NK-92 treated with Interleukin-12 subunit alpha and Interleukin-12 subunit beta, amount 100 ng/mL, for 24 hours (cell line): ENCODE measurements around the gene TEX29.

Experiments used
- DNase-seq: peaks from one replicate; lab custom pipeline; 2025; lab: John Stamatoyannopoulos, UW

TEX29 gene

DNA sequence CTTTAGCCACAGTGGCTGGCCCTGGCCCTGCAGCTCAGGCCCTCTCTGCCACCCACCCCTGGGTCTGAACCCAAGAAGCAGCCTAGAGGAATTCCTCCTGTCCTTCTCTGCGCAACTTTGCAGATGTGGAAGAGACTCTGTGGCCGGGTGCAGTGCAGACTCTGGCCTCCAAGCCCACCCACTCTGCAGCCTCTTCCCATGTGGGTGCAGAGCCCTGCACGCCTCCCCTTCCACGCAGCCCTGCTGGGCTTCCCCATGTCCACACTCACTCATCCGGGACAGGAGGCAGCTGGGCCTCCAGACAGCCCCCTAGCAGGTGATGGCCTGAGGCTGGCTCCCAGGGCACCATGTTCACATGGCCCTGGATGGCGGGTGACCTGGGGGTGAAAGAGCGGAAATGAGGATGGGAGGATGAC is 2.5 kb downstream of the TEX29 start:
- DNase-seq: no peak

DNA sequence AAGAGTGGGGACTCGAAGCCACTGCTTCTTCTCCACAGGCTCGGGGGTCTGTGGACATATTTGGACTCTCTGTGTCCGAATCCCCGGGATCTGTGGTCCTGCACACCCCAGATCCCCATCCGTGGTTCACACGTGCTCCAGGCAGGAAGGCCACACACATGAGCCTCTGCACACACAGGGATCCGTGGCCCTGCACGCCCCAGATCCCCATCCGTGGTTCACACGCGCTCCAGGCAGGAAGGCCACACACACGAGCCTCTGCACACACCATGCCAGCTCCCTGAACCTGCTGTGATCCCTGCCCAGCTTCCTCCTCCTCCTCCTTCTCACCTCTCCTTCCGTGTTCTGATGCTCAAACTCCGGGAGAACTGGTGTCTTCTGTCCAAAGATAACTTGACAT is 3.1 kb downstream of the TEX29 start:
- no peak for DNase-seq

- DNase-seq: no peak
These were observed 3.7 kb downstream of the TEX29 start for GRCh38 chr13:111323950-111324651.

GRCh38 chr13:111324736-111325135 is 4.3 kb downstream of the TEX29 start:
- no peak for DNase-seq

DNA sequence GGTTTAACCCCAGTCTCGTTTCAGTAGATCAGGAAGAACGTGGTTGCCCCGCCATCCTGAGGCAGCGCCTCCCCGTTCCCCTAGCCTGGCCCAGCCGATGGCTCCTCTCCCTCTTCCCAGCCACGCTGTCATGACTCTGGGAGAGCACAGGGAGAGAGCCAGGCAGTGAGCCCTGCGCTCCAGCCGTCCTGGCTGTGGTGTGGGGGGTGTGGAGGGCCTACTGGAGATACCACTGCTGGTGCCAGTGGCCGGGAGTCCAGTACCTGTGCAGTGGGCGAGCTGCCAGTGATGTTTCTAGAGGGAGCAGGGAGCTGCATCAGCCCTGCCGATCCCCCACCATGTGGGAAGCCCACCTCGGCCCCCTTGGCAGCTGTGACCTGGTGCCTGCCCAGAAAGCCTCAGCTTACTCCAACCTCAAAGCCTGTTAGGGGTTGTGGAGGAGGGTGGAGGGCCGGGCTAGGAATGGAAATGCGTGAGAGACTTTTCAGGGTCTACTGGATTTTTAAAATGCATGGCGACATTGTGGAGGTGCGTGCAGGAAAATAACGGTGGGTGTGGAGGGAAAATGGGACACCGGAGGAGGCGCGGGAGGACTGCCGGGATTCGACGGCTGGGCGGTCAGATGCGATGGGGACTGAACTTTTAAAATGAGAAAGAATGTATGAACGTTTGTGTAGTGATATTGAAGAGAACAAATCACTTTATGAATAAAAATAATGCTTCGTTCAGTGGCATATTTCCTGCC is 4.9 kb downstream of the TEX29 start:
- no peak for DNase-seq

GRCh38 chr13:111325941-111326620 is 5.6 kb downstream of the TEX29 start:
- no peak for DNase-seq

DNA sequence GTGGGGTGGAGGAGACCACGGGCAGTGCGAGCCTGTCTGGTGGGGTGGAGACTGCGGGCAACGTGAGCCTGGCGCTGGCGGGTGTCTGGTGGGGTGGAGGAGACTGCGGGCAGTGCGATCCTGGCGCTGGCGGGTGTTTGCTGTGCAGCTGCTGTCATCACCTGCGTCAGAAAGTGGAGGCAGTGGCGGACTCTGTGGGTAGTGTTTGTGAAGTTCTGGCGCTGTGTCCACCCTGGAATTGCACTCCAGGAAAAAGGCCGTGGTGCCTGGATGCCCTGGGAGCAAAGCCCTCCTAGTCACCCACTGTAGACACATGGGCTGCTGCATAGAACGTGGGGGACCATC is 6.2 kb downstream of the TEX29 start:
- DNase-seq: no peak

GRCh38 chr13:111326981-111327642 is 6.7 kb downstream of the TEX29 start:
- no peak for DNase-seq

DNA sequence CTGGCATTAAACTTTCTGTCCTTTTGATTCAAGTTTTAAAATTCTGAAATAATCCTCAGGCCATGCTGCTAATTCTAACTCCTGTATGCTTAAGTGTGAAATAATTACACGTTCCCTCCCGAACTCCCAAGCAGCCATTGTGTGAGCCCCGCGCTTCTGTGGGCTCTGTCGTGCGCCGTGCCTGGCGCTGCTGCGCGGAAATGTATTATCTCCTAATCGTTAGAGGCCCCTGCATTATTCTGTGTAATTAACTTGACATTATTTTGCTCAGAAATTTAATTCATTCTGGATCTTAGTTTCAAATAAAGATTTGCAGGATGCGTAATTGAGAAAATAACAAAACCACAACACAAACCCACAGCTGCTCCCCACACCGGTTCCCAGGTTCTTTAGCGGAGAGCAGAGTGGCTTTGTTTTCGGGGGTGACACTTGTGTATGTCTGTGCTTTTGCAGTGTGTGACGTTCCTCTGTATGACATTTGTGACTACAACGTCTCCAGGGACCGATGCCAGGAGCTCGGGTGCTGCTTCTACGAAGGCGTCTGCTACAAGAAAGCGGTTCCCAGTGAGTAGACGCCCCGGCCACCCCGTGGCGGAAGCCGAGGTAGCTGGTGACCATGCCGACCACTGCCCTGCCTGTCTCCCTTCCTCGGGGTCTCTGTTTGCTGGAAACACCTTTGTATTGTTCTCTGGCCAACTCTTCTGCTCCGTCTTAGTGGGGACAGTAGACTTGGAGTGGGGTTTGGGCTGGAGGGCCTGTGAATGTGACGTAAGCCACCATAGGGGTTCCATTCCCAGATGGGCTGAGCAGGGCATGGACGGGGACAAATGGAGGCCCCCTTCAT is 7.5 kb downstream of the TEX29 start:
- no peak for DNase-seq

DNA sequence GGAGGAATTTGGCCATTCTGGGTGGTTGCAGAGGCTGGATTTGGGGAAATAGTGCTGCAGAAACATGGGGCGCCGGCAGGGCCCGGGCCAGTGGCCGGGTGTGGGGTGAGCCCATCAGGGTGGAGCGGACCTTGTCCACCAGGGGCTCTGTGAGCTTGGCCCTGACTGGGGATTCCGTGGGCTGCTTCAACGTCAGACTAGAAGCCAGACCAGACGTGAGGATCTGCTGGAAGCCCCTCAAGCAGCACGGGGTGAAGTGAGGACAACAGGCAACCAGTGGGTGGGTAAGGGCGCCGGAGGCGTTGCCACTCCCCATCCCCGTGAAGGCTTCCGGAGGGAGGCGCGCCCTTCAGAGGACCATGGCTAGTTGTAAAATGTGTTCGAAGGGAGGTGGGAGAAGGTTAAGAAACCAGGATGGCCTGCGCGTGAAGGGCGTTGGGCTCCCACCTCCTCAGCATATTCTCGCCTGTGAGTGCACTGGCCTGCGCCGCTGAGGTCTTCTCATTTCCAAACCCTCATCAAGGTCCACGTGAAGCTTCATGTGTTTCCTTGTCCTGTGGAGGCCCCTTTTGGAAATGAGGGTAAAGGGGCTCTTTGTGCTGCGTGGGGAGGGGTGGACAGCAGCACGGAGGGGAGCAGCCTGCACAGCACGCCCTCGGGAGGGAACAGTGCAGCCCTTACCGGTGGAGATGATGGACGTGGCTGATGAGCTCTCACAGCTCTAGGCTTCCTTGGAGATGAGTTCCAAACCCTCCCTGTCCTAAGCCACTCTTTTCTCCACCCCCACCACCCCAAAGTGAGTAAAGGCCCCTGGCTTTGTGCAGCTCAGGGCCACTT is 8.3 kb downstream of the TEX29 start:
- no peak for DNase-seq

- no peak for DNase-seq
These were observed 9.2 kb downstream of the TEX29 start for GRCh38 chr13:111329641-111330040.

DNA sequence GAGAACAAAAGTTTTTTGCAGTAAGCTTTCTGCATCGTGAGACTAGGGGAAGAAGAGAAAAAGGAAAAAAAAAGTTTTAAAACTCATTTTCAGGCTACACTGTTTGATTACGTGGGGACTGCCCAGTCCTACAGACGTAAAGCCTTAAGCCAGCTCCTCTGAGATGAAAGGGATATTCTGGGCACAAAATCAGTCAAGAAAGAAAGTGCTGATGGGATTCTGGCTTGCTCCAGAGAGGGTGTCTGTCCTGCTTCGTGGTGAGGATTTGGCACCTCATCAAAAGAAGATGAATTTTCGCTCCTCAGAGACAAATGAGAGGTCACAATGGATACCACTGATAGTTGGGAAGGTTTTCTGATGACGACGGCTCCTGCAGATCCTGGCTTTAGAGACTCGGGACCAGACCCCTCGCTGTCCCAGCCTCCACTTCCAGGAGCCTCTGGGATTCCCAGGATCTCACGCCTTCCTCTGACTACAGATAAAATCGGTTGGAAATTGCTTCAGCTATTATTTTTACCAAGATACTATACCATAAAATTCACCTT is 9.7 kb downstream of the TEX29 start:
- no peak for DNase-seq

- no peak for DNase-seq
These were observed 14.9 kb downstream of the TEX29 start for GRCh38 chr13:111335298-111335697.

DNA sequence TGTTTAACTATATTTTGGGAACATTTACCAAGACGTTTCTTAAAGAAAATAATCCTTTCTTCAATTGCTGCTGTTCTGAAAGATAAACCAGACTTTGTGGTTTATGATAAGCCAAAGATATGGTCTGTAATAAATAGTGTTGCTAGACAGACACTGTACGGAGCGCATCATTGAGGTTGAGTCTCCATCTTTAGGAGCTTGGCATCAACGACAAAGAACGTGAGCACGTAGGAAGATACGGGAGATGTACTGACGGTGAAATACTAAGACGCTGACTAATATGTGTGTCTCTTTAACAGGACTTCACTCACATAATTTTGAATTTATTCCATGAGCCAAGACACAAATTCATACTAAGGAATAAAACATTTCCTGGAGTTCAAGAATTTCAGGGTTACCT is 16.2 kb downstream of the TEX29 start:
- no peak for DNase-seq

- DNase-seq: no peak
These were observed 16.8 kb downstream of the TEX29 start for GRCh38 chr13:111337206-111337605.

DNA sequence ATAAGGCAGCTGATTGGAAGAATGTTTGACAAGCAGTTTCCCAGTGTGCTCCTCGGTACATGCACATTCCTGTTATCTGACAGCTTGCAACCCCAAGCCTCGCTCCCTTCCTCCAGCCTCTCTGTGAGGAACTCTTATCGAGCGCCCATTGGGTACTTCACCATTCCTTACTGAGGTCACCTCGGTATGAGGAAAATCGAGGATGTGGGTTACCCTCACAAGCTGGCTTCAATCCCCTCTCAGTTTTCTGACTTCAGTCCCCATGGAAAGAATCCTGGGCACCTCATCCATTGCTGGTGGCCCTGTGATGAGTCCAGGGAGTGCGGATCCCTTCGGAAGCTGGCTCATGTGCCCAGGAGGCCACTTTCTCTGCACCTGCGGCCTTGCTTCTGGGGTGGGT is 17.3 kb downstream of the TEX29 start:
- DNase-seq: no peak

GRCh38 chr13:111338841-111339240 is 18.4 kb downstream of the TEX29 start:
- DNase-seq: no peak

DNA sequence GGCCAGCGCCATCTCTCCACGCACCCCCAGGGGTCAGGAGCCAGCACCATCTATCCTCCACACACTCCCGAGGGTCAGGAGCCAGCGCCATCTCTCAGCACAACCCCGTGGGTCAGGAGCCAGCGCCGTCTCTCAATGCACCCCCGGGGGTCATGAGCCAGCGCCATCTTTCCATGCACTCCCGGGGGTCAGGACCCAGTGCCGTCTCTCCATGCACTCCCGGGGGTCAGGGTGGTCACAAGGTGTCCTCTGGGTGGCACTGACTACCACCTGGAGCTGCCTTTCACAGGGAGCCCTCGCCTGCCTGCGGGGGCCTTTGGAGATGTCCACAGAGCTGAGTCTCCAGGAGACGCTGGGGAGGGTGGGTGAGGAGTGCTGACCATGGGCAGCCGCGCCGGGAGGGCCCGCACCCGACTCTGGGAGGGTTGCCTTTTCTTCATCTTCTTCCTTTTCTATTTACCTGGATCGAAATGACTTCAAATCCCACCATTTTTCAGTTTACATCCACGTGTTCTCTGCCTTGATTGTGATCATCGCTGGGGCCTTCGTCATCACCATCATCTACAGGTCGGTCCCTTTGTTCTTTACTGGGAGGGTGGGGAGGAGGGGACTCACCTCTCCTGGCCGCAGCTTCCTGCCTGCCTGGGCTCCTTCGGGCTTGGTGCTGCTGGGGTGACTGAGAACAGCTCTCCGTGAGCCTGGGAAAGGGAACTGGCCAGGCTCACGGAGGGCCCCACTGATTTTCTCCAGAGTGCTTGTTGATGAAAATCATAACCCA is 19.1 kb downstream of the TEX29 start:
- DNase-seq: no peak

GRCh38 chr13:111341886-111342285 is 21.4 kb downstream of the TEX29 start:
- DNase-seq: no peak

DNA sequence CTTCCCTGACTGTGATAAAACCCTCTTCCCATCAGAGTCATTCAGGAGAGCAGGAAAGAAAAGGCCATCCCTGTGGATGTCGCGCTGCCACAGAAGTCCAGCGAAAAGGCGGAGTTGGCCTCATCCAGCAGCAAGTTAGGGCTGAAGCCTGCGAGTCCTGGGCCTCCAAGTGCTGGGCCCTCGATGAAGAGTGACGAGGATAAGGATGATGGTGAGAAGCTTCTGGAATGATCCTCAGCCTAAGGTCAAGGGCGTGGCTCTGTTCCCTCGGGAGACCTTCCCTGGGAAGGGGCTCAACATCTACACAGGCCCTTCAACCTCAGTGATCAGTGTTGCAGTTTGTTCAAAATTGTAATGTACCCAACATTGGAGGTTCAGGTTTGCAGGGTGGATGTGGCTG is 22.3 kb downstream of the TEX29 start:
- DNase-seq: no peak
